NCI-H526 (cell line): ENCODE results near the gene FAM200B.

Experiments used
- DNase-seq, 2 experiments: peaks; one replicate each; lab custom pipeline; 2025; lab: John Stamatoyannopoulos, UW

Gene FAM200B

GRCh38 chr4:15737255-15737654 is 55.6 kb downstream of the FAM200B start:
- DNase-seq, result no peak

- DNase-seq, result no peak
Measured at GRCh38 chr4:15738877-15739276, 57.2 kb downstream of the FAM200B start.
